ENCODE results near the gene MAML2. TPM values are rescaled to one million over a fixed set of nuclear protein-coding genes. Genes with fewer than 3 reads are reported as not detected.

The MAML2 gene
- total and polyA plus RNA-seq, 9 of the 15 experiments (the other 6 are each of a cell fraction or from before 2014, with no cell fraction given), result 0.79 to 6.8 (median 4.8) TPM

GRCh38 chr11:96169250-96169649, 173.7 kb downstream of the MAML2 start:
- DNase-seq (ENCODE audit: extremely low read depth in 1 of 4, low spot score in 3 of 4), result no peak
- no peaks in the 10 kb centered on the region for H4K20me1 ChIP-seq (replicated peaks; ENCODE audit: control insufficient read depth, insufficient read depth, low read length)
- H3K9ac ChIP-seq (ENCODE audit: insufficient read depth in 1 of 2, low read depth in 2 of 2, low read length in 2 of 2), result no peak overlapping the region
- BruUV-seq (replicated peaks), result no TSS peak
- 63% methylated on average over 3 of the region's 3 CpGs for WGBS (ENCODE audit: insufficient coverage, low coverage, missing lambda C conversion rate)
- H3K79me2 ChIP-seq (ENCODE audit: control insufficient read depth, insufficient read depth, low read length), result no peaks in the 10 kb centered on the region
- H2AFZ ChIP-seq (ENCODE audit: low read depth, low read length), result no peak overlapping the region
- no peaks in the 10 kb centered on the region for H3K9me3 ChIP-seq (replicated peaks; ENCODE audit: control insufficient read depth, insufficient read depth, low read depth, low read length)
- H3K4me2 ChIP-seq (ENCODE audit: insufficient read depth, low read length), result no peak overlapping the region
- no peaks in the 10 kb centered on the region for H3K9me1 ChIP-seq (ENCODE audit: control insufficient read depth, insufficient read depth, low read length)
- CTCF ChIA-PET (ENCODE audit: low intra/inter-chr PET ratio), result no interaction called here
- intact Hi-C loops (cut with micrococcal nuclease), result no loop called here
- H3K27me3 ChIP-seq (ENCODE audit: control insufficient read depth in 2 of 2, insufficient read depth in 2 of 2, low read length in 2 of 2), result no peaks in the 10 kb centered on the region
- no peak overlapping the region for H3K4me3 ChIP-seq
- no peaks in the 10 kb centered on the region for H3K36me3 ChIP-seq (ENCODE audit: control insufficient read depth, insufficient read depth, low read length)
- no peak overlapping the region for H3K27ac ChIP-seq (ENCODE audit: extremely low read depth, low read depth, low read length)
- POLR2A ChIA-PET, result interaction anchor here (0.5 kb wide), 1 partner anchor 63 kb away, joined by 3 read pairs; no protein-coding TSS in a partner anchor
- no peak for ATAC-seq
- FAIRE-seq, result no peak
- in situ Hi-C loops (cut with MboI), result no loop called here
- H3K4me1 ChIP-seq (replicated peaks in 1 of 2; ENCODE audit: control insufficient read depth in 2 of 2, insufficient read depth in 2 of 2, low read length in 2 of 2), result no peaks in the 10 kb centered on the region
- TF ChIP-seq, protein P1, sequence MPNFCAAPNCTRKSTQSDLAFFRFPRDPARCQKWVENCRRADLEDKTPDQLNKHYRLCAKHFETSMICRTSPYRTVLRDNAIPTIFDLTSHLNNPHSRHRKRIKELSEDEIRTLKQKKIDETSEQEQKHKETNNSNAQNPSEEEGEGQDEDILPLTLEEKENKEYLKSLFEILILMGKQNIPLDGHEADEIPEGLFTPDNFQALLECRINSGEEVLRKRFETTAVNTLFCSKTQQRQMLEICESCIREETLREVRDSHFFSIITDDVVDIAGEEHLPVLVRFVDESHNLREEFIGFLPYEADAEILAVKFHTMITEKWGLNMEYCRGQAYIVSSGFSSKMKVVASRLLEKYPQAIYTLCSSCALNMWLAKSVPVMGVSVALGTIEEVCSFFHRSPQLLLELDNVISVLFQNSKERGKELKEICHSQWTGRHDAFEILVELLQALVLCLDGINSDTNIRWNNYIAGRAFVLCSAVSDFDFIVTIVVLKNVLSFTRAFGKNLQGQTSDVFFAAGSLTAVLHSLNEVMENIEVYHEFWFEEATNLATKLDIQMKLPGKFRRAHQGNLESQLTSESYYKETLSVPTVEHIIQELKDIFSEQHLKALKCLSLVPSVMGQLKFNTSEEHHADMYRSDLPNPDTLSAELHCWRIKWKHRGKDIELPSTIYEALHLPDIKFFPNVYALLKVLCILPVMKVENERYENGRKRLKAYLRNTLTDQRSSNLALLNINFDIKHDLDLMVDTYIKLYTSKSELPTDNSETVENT (CRISPR knock-in tag; IDR thresholded peaks at IDR 0.05), result no peak
- TF ChIP-seq PHF21A (IDR thresholded peaks at IDR 0.05; ENCODE audit: borderline replicate concordance, low read depth) (no peak), ZNF197 (CRISPR knock-in tag; IDR thresholded peaks at IDR 0.05; ENCODE audit: low read depth) (no peak), USF1 (CRISPR knock-in tag; IDR thresholded peaks at IDR 0.05) (no peak), BRD9 (IDR thresholded peaks at IDR 0.05; ENCODE audit: low read depth, partially characterized antibody) (no peak), RBFOX2 (IDR thresholded peaks at IDR 0.05; ENCODE audit: low read depth, low read length) (no peak), ZFPM2 (CRISPR knock-in tag; IDR thresholded peaks at IDR 0.05) (no peak), ZNF507 (tag; conservative IDR thresholded peaks at IDR 0.05) (no peak), PHTF2 (CRISPR knock-in tag; IDR thresholded peaks at IDR 0.05) (no peak), MAFG (tag; conservative IDR thresholded peaks at IDR 0.05) (no peak), GATA2 (CRISPR knock-in tag; IDR thresholded peaks at IDR 0.05) (no peak), NELFE (IDR thresholded peaks at IDR 0.05; ENCODE audit: insufficient read depth, insufficient read length) (no peak), HNRNPK (IDR thresholded peaks at IDR 0.05; ENCODE audit: low read depth, low read length, poor library complexity, severe bottlenecking) (no peak)
- TF ChIP-seq, protein P2, sequence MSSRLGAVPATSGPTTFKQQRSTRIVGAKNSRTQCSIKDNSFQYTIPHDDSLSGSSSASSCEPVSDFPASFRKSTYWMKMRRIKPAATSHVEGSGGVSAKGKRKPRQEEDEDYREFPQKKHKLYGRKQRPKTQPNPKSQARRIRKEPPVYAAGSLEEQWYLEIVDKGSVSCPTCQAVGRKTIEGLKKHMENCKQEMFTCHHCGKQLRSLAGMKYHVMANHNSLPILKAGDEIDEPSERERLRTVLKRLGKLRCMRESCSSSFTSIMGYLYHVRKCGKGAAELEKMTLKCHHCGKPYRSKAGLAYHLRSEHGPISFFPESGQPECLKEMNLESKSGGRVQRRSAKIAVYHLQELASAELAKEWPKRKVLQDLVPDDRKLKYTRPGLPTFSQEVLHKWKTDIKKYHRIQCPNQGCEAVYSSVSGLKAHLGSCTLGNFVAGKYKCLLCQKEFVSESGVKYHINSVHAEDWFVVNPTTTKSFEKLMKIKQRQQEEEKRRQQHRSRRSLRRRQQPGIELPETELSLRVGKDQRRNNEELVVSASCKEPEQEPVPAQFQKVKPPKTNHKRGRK (tag; IDR thresholded peaks at IDR 0.05), result no peak
- TF ChIP-seq, protein P3, sequence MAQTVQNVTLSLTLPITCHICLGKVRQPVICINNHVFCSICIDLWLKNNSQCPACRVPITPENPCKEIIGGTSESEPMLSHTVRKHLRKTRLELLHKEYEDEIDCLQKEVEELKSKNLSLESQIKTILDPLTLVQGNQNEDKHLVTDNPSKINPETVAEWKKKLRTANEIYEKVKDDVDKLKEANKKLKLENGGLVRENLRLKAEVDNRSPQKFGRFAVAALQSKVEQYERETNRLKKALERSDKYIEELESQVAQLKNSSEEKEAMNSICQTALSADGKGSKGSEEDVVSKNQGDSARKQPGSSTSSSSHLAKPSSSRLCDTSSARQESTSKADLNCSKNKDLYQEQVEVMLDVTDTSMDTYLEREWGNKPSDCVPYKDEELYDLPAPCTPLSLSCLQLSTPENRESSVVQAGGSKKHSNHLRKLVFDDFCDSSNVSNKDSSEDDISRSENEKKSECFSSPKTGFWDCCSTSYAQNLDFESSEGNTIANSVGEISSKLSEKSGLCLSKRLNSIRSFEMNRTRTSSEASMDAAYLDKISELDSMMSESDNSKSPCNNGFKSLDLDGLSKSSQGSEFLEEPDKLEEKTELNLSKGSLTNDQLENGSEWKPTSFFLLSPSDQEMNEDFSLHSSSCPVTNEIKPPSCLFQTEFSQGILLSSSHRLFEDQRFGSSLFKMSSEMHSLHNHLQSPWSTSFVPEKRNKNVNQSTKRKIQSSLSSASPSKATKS (CRISPR knock-in tag; IDR thresholded peaks at IDR 0.05), result no peak

Data from K562 (cell line).